GM23338 (cell line): Measurements from ENCODE around the gene EXOC4.

Source experiments
- CREB1 ChIP-seq: fragments of 250-450 bp; sonication (Bioruptor Pico); IDR thresholded peaks from 2 replicates; pipeline ENCODE4 v1.5.0; 2020; ENCODE audit warnings: low read depth, mild to moderate bottlenecking, moderate library complexity
- CTCF ChIP-seq, 2 experiments: fragments of 200-600 bp in 1 of 2; sonication (generic) in 1 of 2; conservative IDR thresholded peaks; 2 replicates each; pipeline versions ENCODE4 v1.5.1 to v1.6.1; 2016 to 2017; ENCODE audit warnings: antibody characterized with exemption in 2 of 2, low read depth in 2 of 2, mild to moderate bottlenecking in 2 of 2, moderate library complexity in 1 of 2
- ETS1 ChIP-seq: IDR thresholded peaks from 2 replicates; pipeline ENCODE4 v1.6.1; 2016; ENCODE audit warnings: antibody characterized with exemption
- EZH2 ChIP-seq: fragments of 200-600 bp; sonication (generic); IDR thresholded peaks from one replicate; pipeline ENCODE4 v1.8.0; 2017; ENCODE audit warnings: antibody characterized with exemption, mild to moderate bottlenecking, low read depth; ENCODE audit not compliant: unreplicated experiment
- EZH2phosphoT487 ChIP-seq: fragments of 200-600 bp; sonication (generic); IDR thresholded peaks from one replicate; pipeline ENCODE4 v1.8.1; 2018; ENCODE audit warnings: antibody characterized with exemption; ENCODE audit not compliant: unreplicated experiment
- POLR2AphosphoS5 ChIP-seq: IDR thresholded peaks from 2 replicates; pipeline ENCODE4 v1.6.1; 2016; ENCODE audit warnings: antibody characterized with exemption, low read depth
- REST ChIP-seq: IDR thresholded peaks from one replicate; pipeline ENCODE4 v1.6.1; 2018; ENCODE audit warnings: antibody characterized with exemption; ENCODE audit not compliant: unreplicated experiment
- ZNF114 ChIP-seq: fragments of 250-450 bp; sonication (Bioruptor Pico); IDR thresholded peaks from 2 replicates; pipeline ENCODE4 v1.5.0; 2020; ENCODE audit warnings: mild to moderate bottlenecking, moderate library complexity
- ZNF331 ChIP-seq: fragments of 250-450 bp; sonication (Bioruptor Pico); IDR thresholded peaks from 2 replicates; pipeline ENCODE4 v1.5.0; 2020; ENCODE audit warnings: low read depth, mild to moderate bottlenecking, moderate library complexity
- ZNF462 ChIP-seq: fragments of 250-450 bp; sonication (Bioruptor Pico); IDR thresholded peaks from 2 replicates; pipeline ENCODE4 v1.5.0; 2020; ENCODE audit warnings: mild to moderate bottlenecking, moderate library complexity

- TF ChIP-seq REST (no peak), POLR2AphosphoS5 (no peak), EZH2 (no peak), CTCF (conservative IDR thresholded peaks at IDR 0.05; ENCODE audit: low read depth in 2 of 2) (no peak), EZH2phosphoT487 (no peak), ETS1 (no peak), ZNF331 (CRISPR knock-in tag) (no peak), CREB1 (no peak), ZNF114 (CRISPR knock-in tag) (no peak), ZNF462 (CRISPR knock-in tag) (no peak)
Measured at GRCh38 chr7:133436014-133436428, 183.1 kb downstream of the EXOC4 start.
